Panc1 (cell line): ENCODE measurements around the gene DUSP23. TPM values are rescaled to one million over a fixed set of nuclear protein-coding genes. Genes with fewer than 3 reads are reported as not detected.

Source experiments
- ATAC-seq: fragments of 200-7000 bp; cut with Tn5 transposase; 2 replicates; pipeline ENCODE4 v1.9.1; 2020; ENCODE audit warnings: mild to moderate bottlenecking, moderate library complexity
- BruUV-seq: library from RNA; stranded (reverse); fragments of 400-500 nt; replicated peaks from 2 replicates; lab custom pipeline; 2021; lab: Mats Ljungman, UMichigan
- CTCF ChIA-PET: fragments of 300-600 bp; sonication (Branson Sonifier 250); formaldehyde crosslinking; loops from one replicate; lab custom pipeline; 2022; ENCODE audit warnings: antibody characterized with exemption; lab: Charles Lee
- POLR2A ChIA-PET: fragments of 300-600 bp; sonication (Branson Sonifier 250); formaldehyde crosslinking; loops from one replicate; lab custom pipeline; 2022; ENCODE audit warnings: antibody characterized with exemption; lab: Charles Lee
- DNase-seq: peaks from one replicate; pipeline ENCODE4 v3.0.0-alpha.2; 2010; ENCODE audit warnings: low read depth, low spot score
- H3K27ac ChIP-seq: 2 replicates; pipeline ENCODE4 v1.5.1; 2011; ENCODE audit warnings: mild to moderate bottlenecking, low read length, inconsistent platforms
- H3K27me3 ChIP-seq: fragments of 200-500 bp; sonication (Bioruptor generic); 2 replicates; pipeline ENCODE4 v1.6.0; 2014; ENCODE audit warnings: low read length, inconsistent platforms; ENCODE audit not compliant: control insufficient read depth, insufficient read depth
- H3K36me3 ChIP-seq: fragments of 200-500 bp; sonication (Bioruptor generic); 2 replicates; pipeline ENCODE4 v1.5.1; 2014; ENCODE audit warnings: inconsistent platforms, mild to moderate bottlenecking, low read length, moderate library complexity; ENCODE audit not compliant: control insufficient read depth, insufficient read depth
- H3K4me1 ChIP-seq: 2 replicates; pipeline ENCODE4 v1.5.1; 2011; ENCODE audit warnings: inconsistent platforms, mild to moderate bottlenecking, low read length, moderate library complexity; ENCODE audit not compliant: control insufficient read depth, insufficient read depth
- H3K4me3 ChIP-seq, 2 experiments: 2 replicates each; pipeline ENCODE4 v1.5.1; 2011 to 2012; ENCODE audit warnings: low read depth in 2 of 2, low read length in 2 of 2, mild to moderate bottlenecking in 2 of 2, inconsistent platforms in 1 of 2, moderate library complexity in 1 of 2
- H3K9me3 ChIP-seq: fragments of 200-500 bp; sonication (Bioruptor generic); 2 replicates; pipeline ENCODE4 v1.5.1; 2014; ENCODE audit warnings: low read depth, mild to moderate bottlenecking, inconsistent platforms, low read length, moderate library complexity; ENCODE audit not compliant: control insufficient read depth, insufficient read depth
- CTCF ChIP-seq: fragments of 450-650 bp; IDR thresholded peaks from 2 replicates; pipeline ENCODE4 v1.5.1; 2017; ENCODE audit warnings: mild to moderate bottlenecking
- POLR2AphosphoS5 ChIP-seq: IDR thresholded peaks from 2 replicates; pipeline ENCODE4 v1.6.1; 2012; ENCODE audit warnings: mild to moderate bottlenecking, low read depth, low read length, moderate library complexity
- REST ChIP-seq, 2 experiments: IDR thresholded peaks; 2 replicates each; pipeline ENCODE4 v1.6.1; 2011 to 2012; ENCODE audit warnings: low read depth in 2 of 2, control low read depth in 1 of 2, low read length in 1 of 2, mild to moderate bottlenecking in 1 of 2, moderate library complexity in 1 of 2; ENCODE audit not compliant: insufficient read depth in 1 of 2
- SIN3A ChIP-seq: IDR thresholded peaks from 2 replicates; pipeline ENCODE4 v1.6.1; 2012; ENCODE audit warnings: low read depth, mild to moderate bottlenecking, low read length, moderate library complexity, borderline replicate concordance; ENCODE audit not compliant: insufficient read depth
- TCF7L2 ChIP-seq: IDR thresholded peaks from 2 replicates; pipeline ENCODE4 v1.6.1; 2011; ENCODE audit warnings: mild to moderate bottlenecking, low read depth, low read length, inconsistent platforms
- in situ Hi-C: cut with HindIII; loops from 2 replicates; pipeline ENCODE4 v1.10.0; 2016; ENCODE audit warnings: low sequenced_read_pairs, low pct_unique_long_range_greater_than_20kb
- intact Hi-C: fragments of 100-400 bp; cut with micrococcal nuclease; formaldehyde crosslinking; loops from one replicate; pipeline ENCODE4 v1.10.0; 2022; ENCODE audit not compliant: unreplicated experiment
- total RNA-seq: library from RNA; stranded (reverse); gene quantifications from one replicate; pipeline ENCODE4 v1.2.1, GENCODE V29; 2021; ENCODE audit not compliant: unreplicated experiment

DUSP23 gene
- total RNA-seq, 1 experiment from 2014 or later = 36.1 TPM

- POLR2A ChIA-PET = no interaction called here
- no TSS peak for BruUV-seq
- intact Hi-C loops = no loop called here
These were observed 48.0 kb downstream of the DUSP23 start for GRCh38 chr1:159828581-159829272.

GRCh38 chr1:159829273-159829634 lies 48.5 kb downstream of the DUSP23 start:
- BruUV-seq = no TSS peak
- ATAC-seq (peak; percentile 89), DNase-seq (no peak)
- no peaks in the 10 kb centered on the region for H3K36me3 ChIP-seq
- in situ Hi-C loops = no loop called here
- no peaks in the 10 kb centered on the region; the same call in 1 of the 2 replicates for H3K27me3 ChIP-seq
- H3K4me1 ChIP-seq = no peaks in the 10 kb centered on the region
- CTCF ChIA-PET = interaction anchor here (1.5 kb wide), 1 partner anchor 30 kb away, joined by 3 read pairs; no protein-coding TSS in a partner anchor
- no peak overlapping the region for H3K4me3 ChIP-seq
- intact Hi-C loops = no loop called here
- H3K9me3 ChIP-seq = no peaks in the 10 kb centered on the region
- H3K27ac ChIP-seq = no peak overlapping the region
- no peak for TF ChIP-seq REST (IDR thresholded peaks at IDR 0.05; ENCODE audit: insufficient read depth in 1 of 2, low read depth in 2 of 2, low read length in 1 of 2)
- peak; percentile 68 for TF ChIP-seq CTCF
- POLR2A ChIA-PET = no interaction called here

More at GRCh38 chr1:159828581-159829272, 48.0 kb downstream of the DUSP23 start:
- no peak overlapping the region for H3K27ac ChIP-seq
- DNase-seq = no peak
- no peaks in the 10 kb centered on the region for H3K4me1 ChIP-seq
- no peak overlapping the region for H3K4me3 ChIP-seq
- H3K36me3 ChIP-seq = no peaks in the 10 kb centered on the region
- CTCF ChIA-PET = interaction anchor here (1.5 kb wide), 1 partner anchor 30 kb away, joined by 3 read pairs; no protein-coding TSS in a partner anchor
- ATAC-seq = no peak
- in situ Hi-C loops = no loop called here
- no peaks in the 10 kb centered on the region for H3K9me3 ChIP-seq
- peaks cover 2% of the 10 kb centered on the region; the same call in 1 of the 2 replicates for H3K27me3 ChIP-seq
- TF ChIP-seq TCF7L2 (no peak), POLR2AphosphoS5 (no peak), CTCF (no peak), REST (IDR thresholded peaks at IDR 0.05; ENCODE audit: insufficient read depth in 1 of 2, low read depth in 2 of 2, low read length in 1 of 2) (no peak), SIN3A (no peak)
